Neuronal stem cell (in vitro differentiated cells): ENCODE measurements around the gene CCDC74A.
"Not testable (repeated sequence)": the region's sequence is repeated elsewhere in the genome, so short reads cannot be mapped to it uniquely, and the experiment has no call there.

Experiments used
- DNase-seq: peaks from one replicate; pipeline ENCODE4 v3.0.0-alpha.2; 2013; ENCODE audit warnings: low spot score
- H2AFZ ChIP-seq: one replicate; pipeline ENCODE4 v1.6.1; 2013; ENCODE audit warnings: mild to moderate bottlenecking, low read length, inconsistent platforms
- H2AK5ac ChIP-seq: 2 replicates; pipeline ENCODE4 v1.6.1; 2013; ENCODE audit warnings: low read depth, mild to moderate bottlenecking, inconsistent platforms, low read length, moderate library complexity, mixed read lengths
- H2BK120ac ChIP-seq: 2 replicates; pipeline ENCODE4 v1.6.1; 2013; ENCODE audit warnings: low read depth, mild to moderate bottlenecking, inconsistent platforms, low read length, moderate library complexity, mixed read lengths
- H2BK12ac ChIP-seq: one replicate; pipeline ENCODE4 v1.6.1; 2013; ENCODE audit warnings: low read length, inconsistent platforms
- H2BK15ac ChIP-seq: 2 replicates; pipeline ENCODE4 v1.6.1; 2013; ENCODE audit warnings: mild to moderate bottlenecking, low read length, inconsistent platforms, mixed read lengths
- H2BK5ac ChIP-seq: one replicate; pipeline ENCODE4 v1.6.1; 2013; ENCODE audit warnings: inconsistent platforms, mild to moderate bottlenecking, low read length, moderate library complexity
- H3K14ac ChIP-seq: one replicate; pipeline ENCODE4 v1.6.1; 2013; ENCODE audit warnings: low read length, inconsistent platforms
- H3K18ac ChIP-seq: 2 replicates; pipeline ENCODE4 v1.6.1; 2013; ENCODE audit warnings: low read length, inconsistent platforms
- H3K23ac ChIP-seq: 2 replicates; pipeline ENCODE4 v1.6.1; 2013; ENCODE audit warnings: low read depth, mild to moderate bottlenecking, mixed read lengths, low read length, inconsistent platforms; ENCODE audit not compliant: poor library complexity
- H3K27ac ChIP-seq: replicated peaks from 3 replicates; pipeline ENCODE4 v1.5.1; 2013; ENCODE audit warnings: low read length, inconsistent platforms
- H3K27me3 ChIP-seq, 3 experiments: 2 replicates each; pipeline ENCODE4 v1.6.1; 2013; ENCODE audit warnings: low read length in 3 of 3, mild to moderate bottlenecking in 2 of 3, inconsistent platforms in 1 of 3, low read depth in 1 of 3, mixed read lengths in 1 of 3, moderate library complexity in 1 of 3; ENCODE audit not compliant: control insufficient read depth in 3 of 3, insufficient read depth in 3 of 3
- H3K36me3 ChIP-seq, 2 donors: replicated peaks in 1 of 2; 2 replicates each; pipeline ENCODE4 v1.6.1; 2013; ENCODE audit warnings: low read length in 2 of 2; ENCODE audit not compliant: control insufficient read depth in 2 of 2, insufficient read depth in 2 of 2
- H3K4ac ChIP-seq: 2 replicates; pipeline ENCODE4 v1.6.1; 2013; ENCODE audit warnings: inconsistent platforms, mild to moderate bottlenecking, low read length, moderate library complexity
- H3K4me1 ChIP-seq, 2 donors: 1 replicate in 1 of 2; 2 replicates in 1 of 2; pipeline ENCODE4 v1.6.1; 2013; ENCODE audit warnings: low read length in 2 of 2, low read depth in 1 of 2; ENCODE audit not compliant: control insufficient read depth in 2 of 2, insufficient read depth in 1 of 2
- H3K4me2 ChIP-seq: one replicate; pipeline ENCODE4 v1.6.1; 2013; ENCODE audit warnings: mild to moderate bottlenecking, low read length, inconsistent platforms; ENCODE audit not compliant: insufficient read depth, poor library complexity, severe bottlenecking
- H3K4me3 ChIP-seq, 2 donors: 2 replicates each; pipeline ENCODE4 v1.5.1; 2013; ENCODE audit warnings: low read length in 2 of 2, mild to moderate bottlenecking in 2 of 2, inconsistent platforms in 1 of 2, moderate library complexity in 1 of 2
- H3K79me1 ChIP-seq: one replicate; pipeline ENCODE4 v1.6.1; 2013; ENCODE audit warnings: low read depth, mild to moderate bottlenecking, inconsistent platforms, low read length, moderate library complexity
- H3K9ac ChIP-seq: one replicate; pipeline ENCODE4 v1.6.1; 2013; ENCODE audit warnings: mild to moderate bottlenecking, low read depth, low read length, inconsistent platforms; ENCODE audit not compliant: poor library complexity
- H3K9me3 ChIP-seq, 2 donors: replicated peaks in 1 of 2; 2 replicates each; pipeline versions ENCODE3 to v1.6.1; 2013; ENCODE audit warnings: low read length in 2 of 2, mild to moderate bottlenecking in 2 of 2, inconsistent platforms in 1 of 2, low read depth in 1 of 2, mixed read lengths in 1 of 2, moderate library complexity in 1 of 2; ENCODE audit not compliant: control insufficient read depth in 2 of 2, insufficient read depth in 1 of 2
- H4K8ac ChIP-seq: one replicate; pipeline ENCODE4 v1.6.1; 2013; ENCODE audit warnings: low read depth, mild to moderate bottlenecking, inconsistent platforms, low read length, moderate library complexity
- H4K91ac ChIP-seq: one replicate; pipeline ENCODE4 v1.6.1; 2013; ENCODE audit warnings: low read length, low read depth, mild to moderate bottlenecking, inconsistent platforms; ENCODE audit not compliant: poor library complexity
- whole genome bisulfite sequencing, 2 donors: extraction: QIAGEN DNeasy Blood & Tissue Kit; methylation state at CpG; one replicate each; pipeline ENCODE4 v1.1.7; 2013; ENCODE audit warnings: missing lambda C conversion rate in 2 of 2, mixed read lengths in 1 of 2; ENCODE audit not compliant: insufficient read length in 2 of 2, insufficient replicate concordance in 1 of 2; ENCODE audit errors: extremely low coverage in 2 of 2; 5-methylcytosine and 5-hydroxymethylcytosine counted together

Gene CCDC74A

GRCh38 chr2:131566371-131566770 is 38.7 kb downstream of the CCDC74A start:
- no CpG with 5 or more reads among the region's 5 CpGs for WGBS, 2 donors
- Histone ChIP-seq H3K4me1 (no peaks in the 10 kb centered on the region), H3K14ac (no peak overlapping the region), H2AFZ (no peak overlapping the region), H3K9me3 (no peaks in the 10 kb centered on the region), H3K4ac (no peak overlapping the region), H4K91ac (no peak overlapping the region), H3K79me1 (no peaks in the 10 kb centered on the region), H4K8ac (no peak overlapping the region), H2BK120ac (no peak overlapping the region), H3K27me3 (no peaks in the 10 kb centered on the region), H3K4me3 (no peak overlapping the region), H3K18ac (no peak overlapping the region), H2BK5ac (no peak overlapping the region), H3K27ac (no peak overlapping the region), H3K9ac (no peak overlapping the region), H2AK5ac (no peak overlapping the region), H3K4me2 (no peak overlapping the region), H3K36me3 (no peaks in the 10 kb centered on the region), H2BK15ac (no peak overlapping the region), H3K23ac (no peak overlapping the region), H2BK12ac (no peak overlapping the region)
- DNase-seq = no peak

- Histone ChIP-seq H4K91ac (no peak overlapping the region), H3K4me2 (no peak overlapping the region), H2BK120ac (no peak overlapping the region), H3K18ac (no peak overlapping the region), H3K4me3 (no peak overlapping the region), H2AK5ac (no peak overlapping the region), H2AFZ (no peak overlapping the region), H2BK15ac (no peak overlapping the region), H3K27me3 (no peaks in the 10 kb centered on the region), H3K4ac (no peak overlapping the region), H3K23ac (no peak overlapping the region), H2BK5ac (no peak overlapping the region), H3K9me3 (no peaks in the 10 kb centered on the region), H4K8ac (no peak overlapping the region), H3K14ac (no peak overlapping the region), H3K27ac (no peak overlapping the region), H3K4me1 (no peaks in the 10 kb centered on the region), H3K9ac (no peak overlapping the region), H3K36me3 (no peaks in the 10 kb centered on the region), H3K79me1 (no peaks in the 10 kb centered on the region), H2BK12ac (no peak overlapping the region)
- DNase-seq = no peak
Measured at GRCh38 chr2:131567891-131568290, 40.2 kb downstream of the CCDC74A start.

GRCh38 chr2:131568401-131568800 is 40.7 kb downstream of the CCDC74A start:
- H3K27ac ChIP-seq, H4K91ac ChIP-seq, H3K9ac ChIP-seq, H3K14ac ChIP-seq, H3K18ac ChIP-seq, H3K9me3 ChIP-seq, H2BK12ac ChIP-seq, H2BK120ac ChIP-seq, H2AFZ ChIP-seq, DNase-seq, H4K8ac ChIP-seq, H3K23ac ChIP-seq, H2BK5ac ChIP-seq, H3K4ac ChIP-seq, H2AK5ac ChIP-seq, H3K4me2 ChIP-seq, H3K36me3 ChIP-seq, H3K27me3 ChIP-seq, H2BK15ac ChIP-seq, H3K79me1 ChIP-seq, H3K4me3 ChIP-seq, H3K4me1 ChIP-seq: not testable (repeated sequence)
- no CpG with 5 or more reads among the region's 1 CpG for WGBS, 2 donors

- no peak overlapping the region for H3K27ac ChIP-seq
- H3K4me1 ChIP-seq = no peaks in the 10 kb centered on the region
- no peak overlapping the region for H2AFZ ChIP-seq
- no peak overlapping the region for H2BK15ac ChIP-seq
- H2BK120ac ChIP-seq = no peak overlapping the region
- no peak overlapping the region for H3K18ac ChIP-seq
- no peak overlapping the region for H2AK5ac ChIP-seq
- peaks cover 0 to 6% (median 0%) of the 10 kb centered on the region in 3 experiments for H3K27me3 ChIP-seq
- no peaks in the 10 kb centered on the region for H3K79me1 ChIP-seq
- H3K9me3 ChIP-seq = no peaks in the 10 kb centered on the region
- no peak overlapping the region for H4K91ac ChIP-seq
- no peak overlapping the region for H2BK12ac ChIP-seq
- no peak overlapping the region for H4K8ac ChIP-seq
- no peak overlapping the region for H3K4me2 ChIP-seq
- no peak overlapping the region for H3K14ac ChIP-seq
- H3K4me3 ChIP-seq = no peak overlapping the region
- H3K23ac ChIP-seq = no peak overlapping the region
- DNase-seq = no peak
- H2BK5ac ChIP-seq = no peak overlapping the region
- no peak overlapping the region for H3K9ac ChIP-seq
- WGBS, 2 donors = no CpG with 5 or more reads among the region's 1 CpG
- no peaks in the 10 kb centered on the region for H3K36me3 ChIP-seq
- H3K4ac ChIP-seq = no peak overlapping the region
Measured at GRCh38 chr2:131572175-131572574, 44.5 kb downstream of the CCDC74A start.
